HG03565 (cell line): ENCODE results near the gene DEXI.
"Not testable (repeated sequence)": the region's sequence is repeated elsewhere in the genome, so short reads cannot be mapped to it uniquely, and the experiment has no call there.

ENCODE experiments used
- ATAC-seq: cut with Tn5 transposase; IDR thresholded peaks from one replicate; pipeline ENCODE4 v1.9.1; 2021; ENCODE audit warnings: mild to moderate bottlenecking, moderate library complexity; ENCODE audit not compliant: unreplicated experiment

The DEXI gene

GRCh38 chr16:10941935-10942351 is 325 bp downstream of the DEXI start:
- ATAC-seq = not testable (repeated sequence)

DNA sequence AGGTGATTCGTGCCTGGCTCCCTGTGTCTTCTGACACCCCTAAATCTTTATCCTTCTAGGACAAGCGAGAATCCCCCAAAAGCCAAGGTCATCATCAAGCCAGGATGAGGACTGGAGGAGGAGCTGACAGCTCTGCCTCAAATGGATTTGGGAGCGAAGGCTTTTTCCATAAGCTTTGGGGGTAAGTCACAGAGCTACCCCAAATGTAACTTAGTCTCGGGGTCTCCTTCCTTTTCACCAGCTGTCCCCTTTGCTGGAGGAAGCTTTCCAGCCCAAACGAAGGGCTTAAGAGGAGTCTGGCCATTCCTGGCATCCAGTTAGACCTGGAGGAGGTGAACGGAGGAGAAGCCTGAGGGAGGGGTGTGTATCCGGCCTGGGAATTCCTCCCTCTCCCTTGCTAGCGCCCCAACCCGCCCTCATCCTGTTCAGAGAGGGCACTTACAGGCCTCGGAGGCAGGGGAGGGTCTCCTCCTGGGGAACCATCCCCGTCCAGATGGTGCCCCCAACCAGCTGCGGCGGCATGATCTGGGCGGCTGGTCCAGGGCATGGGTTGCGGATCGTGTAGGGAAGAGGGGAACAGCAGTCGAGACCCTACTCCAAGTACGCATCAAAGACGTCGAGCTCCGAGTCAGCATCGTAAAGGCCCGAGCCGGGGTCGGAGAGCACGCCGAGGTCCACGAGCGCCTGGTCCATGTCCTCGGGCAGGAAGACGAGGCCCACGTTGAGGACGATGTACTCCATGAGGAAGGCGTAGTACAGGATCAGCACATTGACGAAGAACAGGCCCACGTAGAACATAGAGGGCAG is 938 bp downstream of the DEXI start:
- no peak for ATAC-seq

DNA sequence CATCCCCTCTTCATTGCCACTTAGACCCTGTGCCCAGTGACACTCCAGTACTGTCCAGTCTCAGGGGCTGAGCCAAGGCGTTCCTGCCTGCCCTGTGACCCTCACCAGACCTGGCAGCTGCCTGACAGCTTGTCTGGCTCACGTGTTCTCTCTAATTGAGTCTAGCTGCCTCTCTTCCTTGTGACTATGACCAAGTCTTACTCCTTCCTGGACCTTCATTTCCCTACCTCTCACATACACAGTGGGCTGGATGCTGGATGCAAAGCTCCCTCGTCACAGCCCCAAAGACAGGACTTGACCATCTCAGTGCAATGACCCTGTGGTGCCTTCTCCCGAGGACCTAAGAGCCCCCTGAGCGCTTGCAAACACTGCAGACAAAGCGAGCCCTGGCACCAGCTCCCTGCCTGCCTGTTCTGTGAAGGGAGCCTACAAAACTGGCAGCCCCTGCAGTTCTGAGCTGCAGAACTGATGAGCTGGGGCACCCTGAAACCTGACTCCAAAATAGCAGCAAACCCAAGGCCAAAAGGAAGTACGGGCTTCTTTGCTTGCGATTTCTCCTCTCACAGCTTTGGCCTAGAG is 1.7 kb downstream of the DEXI start:
- no peak for ATAC-seq

DNA sequence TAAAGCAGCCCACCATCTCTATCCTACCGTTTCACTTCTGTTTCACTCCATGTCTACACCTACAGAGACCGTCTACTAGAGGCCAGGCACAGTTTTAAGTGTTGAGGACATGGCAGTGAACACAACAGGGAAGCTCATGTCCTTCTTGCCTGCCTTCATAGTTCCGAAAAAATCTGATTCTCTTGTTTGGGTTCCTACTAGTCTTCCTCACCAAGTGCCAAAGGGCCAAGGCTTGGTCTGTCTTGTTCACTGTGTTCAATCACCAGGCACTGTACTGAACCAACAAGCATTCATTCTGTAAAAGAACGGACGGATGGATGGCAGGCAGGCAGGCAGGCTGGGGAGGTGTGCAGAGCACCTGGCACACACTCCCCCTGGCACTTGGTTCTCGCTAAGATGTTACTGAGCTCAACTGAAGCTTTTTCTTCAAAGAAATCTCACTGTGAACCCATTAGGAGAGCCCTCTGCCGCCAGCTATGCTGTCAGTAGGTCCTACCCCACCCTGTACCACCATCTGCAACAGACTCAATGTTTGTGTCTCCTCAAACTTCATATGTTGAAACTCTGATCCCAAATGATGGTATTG is 2.5 kb downstream of the DEXI start:
- no peak for ATAC-seq

DNA sequence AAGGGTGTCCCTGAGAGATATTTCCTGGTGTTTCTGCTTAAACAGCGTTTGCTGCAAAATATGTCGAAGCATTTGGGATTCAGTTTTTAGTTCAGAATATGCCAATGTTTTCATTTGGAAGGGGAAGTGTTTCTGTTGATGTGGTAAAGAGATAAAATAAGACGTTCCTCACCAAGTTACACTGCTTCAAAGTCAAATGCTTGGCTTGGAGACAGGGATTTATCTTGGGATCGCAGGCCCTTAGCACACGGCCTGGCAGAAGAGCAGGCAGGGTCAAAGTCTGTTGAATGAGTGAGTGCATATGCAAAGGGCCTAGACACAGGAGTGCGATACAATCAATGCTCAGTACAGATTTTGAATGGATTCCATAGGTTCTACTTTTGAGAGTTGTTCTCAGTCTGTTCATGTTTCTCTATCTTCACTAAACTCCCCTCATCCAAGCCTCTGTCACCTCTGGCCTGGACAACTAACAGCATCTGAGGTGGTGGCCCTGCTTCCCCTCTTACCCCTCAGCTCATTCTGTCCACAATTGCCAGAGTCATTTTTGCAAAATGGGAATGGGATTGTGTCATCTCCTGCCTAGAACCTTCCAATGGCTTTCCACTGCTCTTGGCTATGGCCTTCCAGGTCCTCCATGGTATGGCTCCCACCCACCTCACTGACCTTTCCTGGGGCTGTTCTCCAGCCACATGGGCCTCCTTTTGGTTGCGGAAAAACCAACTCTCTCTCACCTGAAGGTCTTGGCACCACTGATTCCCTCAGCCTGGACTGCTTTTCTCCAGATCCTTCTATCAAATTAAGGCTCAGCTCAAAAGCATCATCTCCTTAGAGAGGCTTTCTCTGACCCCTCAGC is 3.2 kb downstream of the DEXI start:
- ATAC-seq = no peak

DNA sequence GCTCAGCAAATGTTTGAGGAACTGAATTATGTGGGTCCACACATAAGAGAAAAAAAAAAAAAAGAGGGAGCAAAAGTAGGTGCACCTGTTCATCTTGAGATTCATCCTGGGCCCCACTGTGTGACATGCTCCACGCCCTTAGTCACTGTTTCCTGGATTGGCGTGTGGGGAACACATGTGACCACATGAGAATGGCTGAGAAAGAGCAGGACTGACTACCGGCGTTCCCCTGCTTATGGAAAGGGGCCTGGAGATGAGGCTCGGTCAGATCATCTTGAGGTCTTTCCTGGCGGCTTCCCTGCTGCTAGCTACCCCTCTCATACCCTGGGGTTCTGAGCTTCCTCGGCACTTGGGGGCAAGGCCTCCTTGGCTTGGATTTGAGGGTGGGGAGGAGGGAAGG is 3.9 kb downstream of the DEXI start:
- ATAC-seq = no peak

DNA sequence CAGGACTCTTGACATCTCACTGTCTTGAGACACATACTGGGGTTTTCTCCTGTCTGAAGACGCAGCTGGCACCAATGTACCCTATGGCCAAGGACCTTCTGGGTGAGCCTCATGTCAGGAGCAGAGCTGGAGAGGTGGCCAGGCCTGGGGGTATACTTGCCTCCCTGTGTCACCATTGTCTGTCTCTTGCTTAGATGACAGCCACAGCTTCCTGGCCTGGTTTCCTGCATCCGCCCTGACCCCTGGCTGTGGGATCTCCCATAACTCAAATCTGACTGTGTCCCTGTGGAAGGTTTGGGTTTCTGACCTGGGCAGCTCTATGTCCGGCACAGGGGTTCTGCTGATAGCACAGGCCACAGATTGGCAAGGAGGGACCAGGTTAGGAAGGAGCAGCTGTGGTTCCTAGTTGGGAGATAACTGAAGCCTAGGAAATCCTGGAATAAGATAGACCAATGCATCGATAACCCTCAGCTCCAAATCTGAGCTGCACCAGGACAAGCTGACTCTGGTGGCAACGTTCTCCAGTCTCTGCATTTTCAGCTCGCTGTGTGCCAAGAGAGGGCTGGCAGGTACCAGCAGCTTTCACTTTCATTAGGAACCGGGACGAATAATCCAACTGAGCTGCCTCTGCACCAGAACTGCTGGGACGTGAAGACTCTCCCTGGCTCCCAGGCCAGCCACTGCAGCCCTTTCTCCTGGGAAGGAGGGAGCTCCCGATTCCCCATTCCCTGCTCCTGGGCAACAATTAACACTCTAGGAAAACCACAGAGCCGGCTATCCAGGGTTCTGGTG is 5.0 kb downstream of the DEXI start:
- ATAC-seq = no peak

DNA sequence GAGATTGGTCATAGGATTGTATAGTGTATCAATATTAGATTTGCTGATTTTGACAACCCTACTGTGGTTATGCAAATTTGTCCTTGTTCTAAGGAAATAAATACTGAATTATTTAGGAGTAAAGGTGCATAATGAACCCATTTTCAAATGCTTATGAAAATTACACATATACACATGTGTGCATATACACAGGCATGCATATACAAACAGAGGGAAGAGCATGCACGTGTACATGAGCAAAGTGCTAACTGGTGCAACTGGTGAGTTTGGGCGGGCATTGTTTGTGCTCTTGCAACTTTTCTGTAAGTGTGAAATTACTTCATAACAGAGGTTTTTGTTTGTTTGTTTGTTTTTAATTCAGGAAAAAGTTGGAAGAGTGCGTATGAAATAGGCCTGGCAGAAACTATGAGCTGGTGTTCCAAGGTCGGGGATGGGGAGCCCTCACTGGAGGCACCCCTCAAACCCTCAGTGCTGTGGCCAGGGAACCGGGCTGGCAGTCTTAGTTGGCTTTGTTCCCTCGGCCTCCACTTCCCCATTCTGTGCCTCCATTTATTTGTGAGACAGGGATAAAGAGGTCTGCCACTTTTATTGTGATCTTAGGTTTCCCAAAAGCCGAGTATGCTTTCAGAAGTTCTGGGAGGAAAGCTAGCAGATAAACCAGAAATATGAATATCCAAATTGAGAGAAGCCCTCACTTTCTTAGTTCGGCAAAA is 5.8 kb downstream of the DEXI start:
- no peak for ATAC-seq

- ATAC-seq = no peak
Observed at GRCh38 chr16:10935226-10935915, 6.9 kb downstream of the DEXI start.

DNA sequence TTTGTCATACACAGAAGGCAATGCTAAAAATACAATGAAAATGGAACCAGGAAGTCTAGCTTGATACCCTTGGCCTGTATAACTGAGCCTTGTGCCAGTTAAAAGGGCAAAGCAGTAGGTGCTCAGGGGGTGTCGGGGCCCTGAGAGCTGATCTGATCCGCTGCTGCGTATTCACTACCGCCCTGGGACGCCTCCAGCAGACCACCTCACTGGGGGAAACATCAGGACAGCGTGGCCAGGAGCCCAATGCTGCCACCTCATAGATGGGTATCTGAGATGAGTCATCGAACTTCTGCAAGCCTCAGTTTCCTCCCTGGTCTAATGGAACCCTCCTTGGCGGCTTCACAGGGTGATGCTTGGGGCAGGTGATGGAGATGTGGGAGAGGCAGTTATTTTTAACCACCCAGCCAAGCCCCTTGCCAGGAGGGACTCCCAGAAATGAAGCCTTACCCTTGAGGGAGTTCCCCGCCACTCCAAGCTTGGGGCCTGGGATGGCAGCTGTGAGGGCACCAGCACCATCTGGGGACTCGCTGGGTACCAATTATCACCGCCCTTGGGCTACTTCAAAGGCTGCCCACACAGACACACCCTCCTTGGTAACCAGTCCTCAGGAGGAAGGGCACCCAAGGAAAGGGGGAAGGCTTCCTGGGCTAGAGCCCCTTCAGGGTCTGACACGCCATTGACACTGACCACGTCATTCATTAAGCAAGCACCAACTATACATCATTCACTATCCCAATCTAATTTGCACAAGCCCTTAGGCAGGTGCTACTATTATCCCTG is 7.8 kb downstream of the DEXI start:
- ATAC-seq = no peak

DNA sequence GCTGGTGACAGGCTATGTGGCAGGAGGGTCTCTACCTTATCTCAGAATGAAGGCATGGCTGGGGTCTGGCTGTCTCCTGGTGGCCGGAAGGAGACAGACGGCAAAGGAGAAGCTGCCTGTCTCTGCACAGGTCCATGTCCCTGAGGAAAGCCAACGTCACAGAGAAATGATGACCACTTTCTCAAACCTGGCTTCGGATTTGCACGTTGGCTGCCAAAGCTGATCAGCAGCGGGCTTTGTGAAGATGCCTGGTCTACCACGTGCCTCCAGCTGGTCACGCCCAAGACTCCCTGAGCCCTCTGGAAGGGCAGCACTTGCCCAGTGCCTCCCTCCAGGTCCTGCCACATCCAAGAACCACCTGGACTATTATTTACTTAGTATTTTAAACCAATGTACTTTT is 8.4 kb downstream of the DEXI start:
- ATAC-seq = no peak

GRCh38 chr16:10932959-10933710 is 9.1 kb downstream of the DEXI start:
- no peak for ATAC-seq

DNA sequence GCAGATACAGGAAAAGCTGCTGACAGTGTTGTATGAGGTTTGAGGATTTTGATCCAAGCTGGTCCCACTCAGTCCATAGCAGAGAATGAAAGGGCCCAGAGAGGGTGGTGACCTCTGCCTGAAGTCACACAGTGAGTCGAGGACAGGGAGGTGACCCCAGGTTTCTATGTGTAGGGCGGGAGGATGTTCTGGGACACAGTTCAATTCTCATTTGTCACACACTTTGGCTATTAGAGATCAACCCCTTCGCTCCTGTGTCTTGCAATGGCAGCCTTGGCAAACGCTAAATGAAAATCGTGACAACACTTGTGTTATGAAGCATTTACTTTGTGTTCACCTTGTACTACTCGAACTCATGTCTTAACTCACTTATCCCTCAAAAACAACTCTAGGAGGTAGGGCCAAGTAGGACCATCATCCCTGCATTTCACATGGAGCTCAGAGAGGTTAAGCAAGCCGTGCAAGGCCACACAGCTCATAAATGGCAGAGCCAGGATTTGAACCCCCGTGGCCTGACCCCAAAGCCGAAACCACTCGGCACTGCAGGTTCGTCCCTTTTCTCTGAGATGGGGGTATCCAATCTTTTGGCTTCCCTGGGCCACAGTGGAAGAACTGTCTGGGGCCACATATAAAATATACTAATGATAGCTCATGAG is 10.2 kb downstream of the DEXI start:
- no peak for ATAC-seq

DNA sequence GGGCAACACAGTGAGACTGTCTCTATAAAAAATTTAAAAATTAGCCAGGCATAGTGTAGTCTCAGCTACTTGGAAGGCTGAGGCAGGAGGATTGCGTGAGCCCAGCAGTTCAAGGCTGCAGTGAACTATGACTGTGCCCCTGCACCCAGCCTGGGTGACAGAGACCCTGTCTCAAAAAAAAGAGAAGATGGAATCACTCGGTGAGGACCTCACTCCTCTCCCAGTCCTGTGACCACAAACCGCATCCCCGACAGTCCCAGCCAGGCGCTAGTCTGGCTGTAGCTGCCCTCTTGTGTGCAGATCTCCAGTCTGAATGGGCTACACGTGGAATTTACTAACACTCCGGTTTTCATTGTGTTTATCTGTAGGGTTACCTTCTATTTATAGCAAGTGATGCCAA is 11.1 kb downstream of the DEXI start:
- ATAC-seq = no peak

DNA sequence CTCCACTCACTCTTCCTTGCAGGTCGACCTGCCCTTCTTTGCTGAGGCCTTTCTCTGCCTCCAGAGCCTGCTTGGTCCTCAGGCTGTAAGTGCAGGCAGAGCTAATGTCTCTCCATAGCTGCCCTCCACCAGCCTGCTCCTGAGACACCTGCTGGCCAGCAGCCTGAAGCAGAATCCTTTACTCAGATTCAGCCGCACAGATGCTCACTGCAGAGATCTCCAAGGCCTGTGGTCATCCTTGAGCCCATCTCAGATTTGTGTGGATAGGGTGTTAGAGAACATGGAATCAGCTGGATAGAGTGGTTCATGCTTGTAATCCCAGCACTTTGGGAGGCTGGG is 11.5 kb downstream of the DEXI start:
- no peak for ATAC-seq

GRCh38 chr16:10929853-10930754 is 12.2 kb downstream of the DEXI start:
- ATAC-seq = no peak
